Astrocyte of the cerebellum (primary cell): ENCODE data around the gene FRMD6.

Source experiments
- DNase-seq: peaks from one replicate; pipeline ENCODE4 v3.0.0-alpha.2; 2011; ENCODE audit warnings: low read depth
- H3K4me3 ChIP-seq: 2 replicates; pipeline ENCODE4 v1.5.1; 2011; ENCODE audit warnings: mild to moderate bottlenecking, low read depth, low read length, moderate library complexity
- in situ Hi-C: cut with HindIII; loops from 2 replicates; pipeline ENCODE4 v1.10.0; 2017; ENCODE audit warnings: low sequenced_read_pairs
- TF ChIP-seq, protein P1 (sequence below): IDR thresholded peaks from 2 replicates; pipeline ENCODE4 v1.5.1; 2012; ENCODE audit warnings: low read length, low read depth, moderate library complexity, mild to moderate bottlenecking; ENCODE audit errors: missing control alignments

FRMD6 gene

DNA sequence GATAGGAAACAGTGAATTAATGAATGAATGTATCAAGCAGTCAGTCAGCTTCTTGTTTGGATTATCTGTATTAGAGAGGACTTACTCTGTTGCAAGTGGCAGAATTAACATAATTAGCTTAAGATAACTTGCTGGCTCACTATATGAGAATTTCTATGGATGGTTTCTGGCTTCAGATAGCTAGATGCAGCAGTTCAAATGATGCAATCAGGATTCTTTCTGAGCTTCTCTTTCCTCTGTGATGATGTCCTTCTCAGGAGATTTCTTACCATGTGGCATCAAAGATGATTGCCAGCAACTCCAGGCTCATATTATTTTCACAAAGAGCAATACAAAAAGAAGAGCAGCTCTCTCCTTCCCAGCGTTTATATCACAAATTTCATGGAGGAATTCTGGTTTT, 30.7 kb downstream of the FRMD6 start:
- H3K4me3 ChIP-seq, result no peak overlapping the region
- in situ Hi-C loops, result no loop called here
- TF ChIP-seq, protein P1, sequence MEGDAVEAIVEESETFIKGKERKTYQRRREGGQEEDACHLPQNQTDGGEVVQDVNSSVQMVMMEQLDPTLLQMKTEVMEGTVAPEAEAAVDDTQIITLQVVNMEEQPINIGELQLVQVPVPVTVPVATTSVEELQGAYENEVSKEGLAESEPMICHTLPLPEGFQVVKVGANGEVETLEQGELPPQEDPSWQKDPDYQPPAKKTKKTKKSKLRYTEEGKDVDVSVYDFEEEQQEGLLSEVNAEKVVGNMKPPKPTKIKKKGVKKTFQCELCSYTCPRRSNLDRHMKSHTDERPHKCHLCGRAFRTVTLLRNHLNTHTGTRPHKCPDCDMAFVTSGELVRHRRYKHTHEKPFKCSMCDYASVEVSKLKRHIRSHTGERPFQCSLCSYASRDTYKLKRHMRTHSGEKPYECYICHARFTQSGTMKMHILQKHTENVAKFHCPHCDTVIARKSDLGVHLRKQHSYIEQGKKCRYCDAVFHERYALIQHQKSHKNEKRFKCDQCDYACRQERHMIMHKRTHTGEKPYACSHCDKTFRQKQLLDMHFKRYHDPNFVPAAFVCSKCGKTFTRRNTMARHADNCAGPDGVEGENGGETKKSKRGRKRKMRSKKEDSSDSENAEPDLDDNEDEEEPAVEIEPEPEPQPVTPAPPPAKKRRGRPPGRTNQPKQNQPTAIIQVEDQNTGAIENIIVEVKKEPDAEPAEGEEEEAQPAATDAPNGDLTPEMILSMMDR, result no peak
- no peak for DNase-seq

DNA sequence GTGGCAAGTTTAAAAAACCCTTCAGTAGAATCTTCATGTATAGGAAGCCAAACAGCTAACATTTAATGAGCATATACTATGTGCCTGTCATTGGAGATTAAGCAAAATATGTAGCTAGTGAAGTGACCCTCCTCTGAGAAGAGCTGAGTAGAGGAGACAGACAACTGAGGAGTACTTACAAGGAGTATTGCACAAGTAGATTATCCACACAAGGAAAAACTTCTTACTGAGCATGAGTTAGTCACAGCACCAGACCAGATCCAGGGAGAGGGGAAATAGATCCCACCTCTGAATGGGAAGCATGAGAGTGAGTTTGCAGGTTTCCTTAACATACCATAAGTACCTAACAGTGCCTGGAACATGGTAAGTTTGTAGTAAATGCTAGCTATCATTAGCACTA, 33.0 kb downstream of the FRMD6 start:
- DNase-seq, result no peak
- in situ Hi-C loops, result no loop called here
- TF ChIP-seq, protein P1, result no peak
- no peak overlapping the region for H3K4me3 ChIP-seq

GRCh38 chr14:51691176-51691575, 39.5 kb downstream of the FRMD6 start:
- no peak overlapping the region for H3K4me3 ChIP-seq
- in situ Hi-C loops, result no loop called here
- TF ChIP-seq, protein P1, result no peak
- DNase-seq, result no peak

GRCh38 chr14:51692646-51693045, 40.9 kb downstream of the FRMD6 start:
- in situ Hi-C loops, result no loop called here
- H3K4me3 ChIP-seq, result no peak overlapping the region
- TF ChIP-seq, protein P1, result no peak
- DNase-seq, result no peak

DNA sequence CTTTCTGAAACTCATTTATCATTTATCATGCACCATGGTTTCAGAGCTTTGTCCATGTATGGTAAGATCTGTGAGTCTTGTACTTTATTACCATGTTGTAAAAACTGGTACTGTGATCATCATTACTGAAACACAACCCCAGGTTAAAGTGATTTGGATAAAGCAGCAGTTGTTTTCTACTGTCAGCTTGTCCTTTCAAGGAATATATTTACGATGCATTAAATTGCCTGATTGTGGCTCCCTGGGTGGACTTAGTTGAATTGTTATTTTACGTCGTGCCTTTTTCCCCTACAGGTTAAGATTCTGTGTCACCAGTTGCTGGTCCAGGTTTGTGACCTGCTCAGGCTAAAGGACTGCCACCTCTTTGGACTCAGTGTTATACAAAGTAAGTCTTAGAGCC, 46.1 kb downstream of the FRMD6 start:
- no peak for DNase-seq
- H3K4me3 ChIP-seq, result no peak overlapping the region
- TF ChIP-seq, protein P1, result no peak
- in situ Hi-C loops, result no loop called here

DNA sequence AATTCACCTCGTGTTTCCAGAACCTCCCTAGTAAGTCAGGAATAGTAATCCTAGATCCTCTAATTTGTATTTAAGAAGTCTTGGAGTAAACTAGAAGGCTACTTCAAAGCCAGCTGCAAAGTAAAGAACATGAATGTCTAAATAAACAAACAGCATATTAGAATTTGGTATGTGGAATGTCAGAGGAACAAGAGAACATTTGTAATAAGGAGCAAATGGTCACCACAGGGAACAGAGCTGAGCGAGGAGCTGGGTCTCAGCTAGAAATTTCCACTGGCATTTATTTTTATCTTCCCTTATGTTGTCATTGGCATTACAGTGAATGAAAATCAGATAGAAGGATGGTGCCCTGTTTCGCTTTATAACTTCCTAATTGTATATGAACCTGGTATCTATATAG, 50.2 kb downstream of the FRMD6 start:
- TF ChIP-seq, protein P1, result no peak
- DNase-seq, result no peak
- in situ Hi-C loops, result no loop called here
- no peak overlapping the region for H3K4me3 ChIP-seq

- no peak for DNase-seq
- in situ Hi-C loops, result no loop called here
- no peak overlapping the region for H3K4me3 ChIP-seq
- TF ChIP-seq, protein P1, result no peak
Observed at GRCh38 chr14:51703787-51704186, 52.1 kb downstream of the FRMD6 start.
